Measurements from ENCODE around the gene ZNF14. TPM values are rescaled to one million over a fixed set of nuclear protein-coding genes. Genes with fewer than 3 reads are reported as not detected.

Gene ZNF14
- total RNA-seq, 4 donors from 2014 or later: 6.9 to 9.4 (median 8.1) TPM

DNA sequence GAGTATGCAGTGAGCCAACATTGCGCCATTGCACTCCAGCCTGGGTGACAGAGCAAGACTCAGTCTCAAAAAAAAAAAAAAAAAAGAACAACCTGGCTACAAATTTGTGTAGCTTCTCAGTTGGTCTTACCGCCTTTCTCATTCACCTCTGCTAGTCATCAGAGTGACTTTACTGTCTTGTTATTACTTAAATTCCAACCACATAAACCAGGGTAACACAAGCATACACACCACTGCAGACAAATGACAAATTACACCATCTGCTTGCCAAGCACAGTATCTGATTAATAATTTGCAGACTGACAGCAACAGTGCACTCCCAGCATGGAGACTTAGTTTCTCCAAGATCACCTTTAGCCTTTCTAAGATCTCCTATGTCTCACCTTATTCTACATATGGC, 11.0 kb downstream of the ZNF14 start:
- no peak for TF ChIP-seq POLR2A (IDR thresholded peaks at IDR 0.05)
- TF ChIP-seq, protein P1, sequence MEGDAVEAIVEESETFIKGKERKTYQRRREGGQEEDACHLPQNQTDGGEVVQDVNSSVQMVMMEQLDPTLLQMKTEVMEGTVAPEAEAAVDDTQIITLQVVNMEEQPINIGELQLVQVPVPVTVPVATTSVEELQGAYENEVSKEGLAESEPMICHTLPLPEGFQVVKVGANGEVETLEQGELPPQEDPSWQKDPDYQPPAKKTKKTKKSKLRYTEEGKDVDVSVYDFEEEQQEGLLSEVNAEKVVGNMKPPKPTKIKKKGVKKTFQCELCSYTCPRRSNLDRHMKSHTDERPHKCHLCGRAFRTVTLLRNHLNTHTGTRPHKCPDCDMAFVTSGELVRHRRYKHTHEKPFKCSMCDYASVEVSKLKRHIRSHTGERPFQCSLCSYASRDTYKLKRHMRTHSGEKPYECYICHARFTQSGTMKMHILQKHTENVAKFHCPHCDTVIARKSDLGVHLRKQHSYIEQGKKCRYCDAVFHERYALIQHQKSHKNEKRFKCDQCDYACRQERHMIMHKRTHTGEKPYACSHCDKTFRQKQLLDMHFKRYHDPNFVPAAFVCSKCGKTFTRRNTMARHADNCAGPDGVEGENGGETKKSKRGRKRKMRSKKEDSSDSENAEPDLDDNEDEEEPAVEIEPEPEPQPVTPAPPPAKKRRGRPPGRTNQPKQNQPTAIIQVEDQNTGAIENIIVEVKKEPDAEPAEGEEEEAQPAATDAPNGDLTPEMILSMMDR (IDR thresholded peaks at IDR 0.05): no peak
- H3K4me3 ChIP-seq (ENCODE audit: low read depth, poor library complexity, severe bottlenecking): no peak overlapping the region
- WGBS, 2 donors: 95 to 99% methylated on average over 2 of the region's 2 CpGs
- DNase-seq (ENCODE audit: low spot score in 2 of 2): no peak
- intact Hi-C loops (cut with DNase I; ENCODE audit: low total_unique reads): no loop called here

- intact Hi-C loops (cut with DNase I; ENCODE audit: low total_unique reads): no loop called here
- no peak for TF ChIP-seq POLR2A (IDR thresholded peaks at IDR 0.05)
- TF ChIP-seq, protein P1 (IDR thresholded peaks at IDR 0.05): no peak
- WGBS, 2 donors: 91 to 96% methylated on average over 2 of the region's 2 CpGs
- DNase-seq (ENCODE audit: low spot score in 2 of 2): no peak
- no peak overlapping the region for H3K4me3 ChIP-seq (ENCODE audit: low read depth, poor library complexity, severe bottlenecking)
Observed at GRCh38 chr19:19719798-19720197, 13.1 kb downstream of the ZNF14 start.

DNA sequence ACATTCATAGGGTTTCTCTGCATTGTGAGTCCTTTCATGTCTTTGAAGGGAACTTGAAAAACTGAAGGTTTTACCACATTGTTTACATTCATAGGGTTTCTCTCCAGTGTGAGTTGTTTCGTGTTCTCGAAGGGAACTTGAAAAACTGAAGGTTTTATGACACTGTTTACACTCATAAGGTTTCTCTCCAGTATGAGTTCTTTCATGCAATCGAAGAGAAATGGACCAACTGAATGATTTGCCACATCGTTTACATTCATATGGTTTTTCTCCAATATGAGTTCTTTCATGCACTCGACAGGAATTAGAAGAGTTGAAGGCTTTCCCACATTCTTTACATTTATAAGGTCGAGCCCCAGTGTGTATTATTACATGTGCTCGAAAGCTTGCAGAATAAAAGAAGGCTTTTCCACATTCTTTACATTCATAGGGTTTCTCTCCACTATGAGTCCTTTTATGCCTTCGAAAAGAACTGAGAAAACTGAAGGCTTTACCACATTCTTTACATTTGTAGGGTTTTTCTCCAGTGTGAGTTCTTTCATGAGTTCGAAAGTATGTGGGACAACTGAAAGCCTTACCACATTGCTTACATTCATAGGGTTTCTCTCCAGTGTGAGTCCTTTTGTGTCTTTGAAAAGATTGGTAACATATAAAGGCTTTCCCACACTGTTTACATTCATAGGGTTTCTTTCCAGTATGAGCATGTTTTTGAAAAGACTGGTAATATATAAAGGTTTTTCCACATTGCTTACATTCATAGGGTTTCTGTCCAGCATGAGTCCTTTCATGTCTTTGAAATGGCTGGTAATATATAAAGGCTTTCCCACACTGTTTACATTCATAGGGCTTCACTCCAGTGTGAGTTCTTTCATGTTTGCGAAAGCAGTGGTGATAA, 20.7 kb downstream of the ZNF14 start:
- no peak for TF ChIP-seq POLR2A (IDR thresholded peaks at IDR 0.05)
- TF ChIP-seq, protein P1 (IDR thresholded peaks at IDR 0.05): no peak
- intact Hi-C loops (cut with DNase I; ENCODE audit: low total_unique reads): no loop called here
- 96 to 97% methylated on average over 10 of the region's 10 CpGs for WGBS, 2 donors
- DNase-seq (ENCODE audit: low spot score in 2 of 2): no peak
- H3K4me3 ChIP-seq (ENCODE audit: low read depth, poor library complexity, severe bottlenecking): no peak overlapping the region

GRCh38 chr19:19711306-19711933, 21.5 kb downstream of the ZNF14 start:
- DNase-seq (ENCODE audit: low spot score in 2 of 2): no peak
- intact Hi-C loops (cut with DNase I; ENCODE audit: low total_unique reads): no loop called here
- TF ChIP-seq, protein P1 (IDR thresholded peaks at IDR 0.05): no peak
- no peak for TF ChIP-seq POLR2A (IDR thresholded peaks at IDR 0.05)
- H3K4me3 ChIP-seq (ENCODE audit: low read depth, poor library complexity, severe bottlenecking): no peak overlapping the region
- WGBS, 2 donors: 97 to 99% methylated on average over 14 of the region's 14 CpGs

GRCh38 chr19:19710506-19710905, 22.4 kb downstream of the ZNF14 start:
- intact Hi-C loops (cut with DNase I; ENCODE audit: low total_unique reads): no loop called here
- WGBS, 2 donors: 100% methylated on average over 2 of the region's 2 CpGs
- H3K4me3 ChIP-seq (ENCODE audit: low read depth, poor library complexity, severe bottlenecking): no peak overlapping the region
- no peak for TF ChIP-seq POLR2A (IDR thresholded peaks at IDR 0.05)
- TF ChIP-seq, protein P1 (IDR thresholded peaks at IDR 0.05): no peak
- DNase-seq (ENCODE audit: low spot score in 2 of 2): no peak
